ENCODE results near the gene GRK3.
A peak's percentile ranks its signal among the peaks of the same experiment; 100 is the strongest.

The GRK3 gene

GRCh38 chr22:25651332-25652085, 87.0 kb downstream of the GRK3 start:
- Histone ChIP-seq H3K4me3 (no peak overlapping the region), H3K27ac (peak overlapping the region in 4 of 21 experiments; percentile 6 to 59 (median 24))

GRCh38 chr22:25654676-25655075, 90.2 kb downstream of the GRK3 start:
- Histone ChIP-seq H3K27ac (no peak overlapping the region), H3K4me3 (no peak overlapping the region)

- no peak overlapping the region for H3K27ac ChIP-seq
- no peak overlapping the region for H3K4me3 ChIP-seq
These were observed 91.0 kb downstream of the GRK3 start for GRCh38 chr22:25655371-25655935.

- Histone ChIP-seq H3K4me3 (no peak overlapping the region), H3K27ac (no peak overlapping the region)
These were observed 92.2 kb downstream of the GRK3 start for GRCh38 chr22:25656724-25657123.

GRCh38 chr22:25658633-25659032, 94.2 kb downstream of the GRK3 start:
- Histone ChIP-seq H3K4me3 (no peak overlapping the region), H3K27ac (no peak overlapping the region)

- no peak overlapping the region for H3K27ac ChIP-seq
- no peak overlapping the region for H3K4me3 ChIP-seq
These were observed 94.9 kb downstream of the GRK3 start for GRCh38 chr22:25659413-25659812.

- Histone ChIP-seq H3K27ac (no peak overlapping the region), H3K4me3 (no peak overlapping the region)
These were observed 95.9 kb downstream of the GRK3 start for GRCh38 chr22:25660336-25660735.

GRCh38 chr22:25661073-25661472, 96.6 kb downstream of the GRK3 start:
- no peak overlapping the region for H3K27ac ChIP-seq
- H3K4me3 ChIP-seq = no peak overlapping the region

- no peak overlapping the region for H3K27ac ChIP-seq
These were observed 99.2 kb downstream of the GRK3 start for GRCh38 chr22:25663654-25664053.

GRCh38 chr22:25666308-25666707, 101.8 kb downstream of the GRK3 start:
- H3K27ac ChIP-seq = peak overlapping the region in 7 of 21 experiments; percentile 1 to 55 (median 38)
- no peak overlapping the region for H3K4me3 ChIP-seq

More at GRCh38 chr22:25663654-25664053, 99.2 kb downstream of the GRK3 start:
- no peak overlapping the region for H3K4me3 ChIP-seq

GRCh38 chr22:25668437-25668836, 104.0 kb downstream of the GRK3 start:
- Histone ChIP-seq H3K27ac (peak overlapping the region in 1 of 21 experiments; percentile 42), H3K4me3 (no peak overlapping the region)

GRCh38 chr22:25669253-25670069, 105.0 kb downstream of the GRK3 start:
- H3K4me3 ChIP-seq = no peak overlapping the region
- peak overlapping the region in 5 of 21 experiments; percentile 2 to 63 (median 28) for H3K27ac ChIP-seq

- Histone ChIP-seq H3K27ac (peak overlapping the region in 1 of 21 experiments; percentile 28), H3K4me3 (no peak overlapping the region)
These were observed 105.6 kb downstream of the GRK3 start for GRCh38 chr22:25670070-25670461.

GRCh38 chr22:25672289-25673084, 108.0 kb downstream of the GRK3 start:
- Histone ChIP-seq H3K27ac (no peak overlapping the region), H3K4me3 (no peak overlapping the region)

GRCh38 chr22:25673713-25674112, 109.2 kb downstream of the GRK3 start:
- no peak overlapping the region for H3K4me3 ChIP-seq

GRCh38 chr22:25677631-25678030, 113.2 kb downstream of the GRK3 start:
- H3K4me3 ChIP-seq = no peak overlapping the region
- no peak overlapping the region for H3K27ac ChIP-seq

More at GRCh38 chr22:25673713-25674112, 109.2 kb downstream of the GRK3 start:
- H3K27ac ChIP-seq = no peak overlapping the region

GRCh38 chr22:25680051-25680450, 115.6 kb downstream of the GRK3 start:
- Histone ChIP-seq H3K4me3 (no peak overlapping the region), H3K27ac (no peak overlapping the region)

- no peak overlapping the region for H3K27ac ChIP-seq
- no peak overlapping the region for H3K4me3 ChIP-seq
These were observed 116.5 kb downstream of the GRK3 start for GRCh38 chr22:25680956-25681355.

GRCh38 chr22:25682109-25682508, 117.6 kb downstream of the GRK3 start:
- no peak overlapping the region for H3K27ac ChIP-seq
- H3K4me3 ChIP-seq = no peak overlapping the region

- no peak overlapping the region for H3K4me3 ChIP-seq
- H3K27ac ChIP-seq = no peak overlapping the region
These were observed 124.2 kb downstream of the GRK3 start for GRCh38 chr22:25688627-25689026.
